PC-3 (cell line): ENCODE measurements around the gene AKR7A2. TPM values are rescaled to one million over a fixed set of nuclear protein-coding genes. Genes with fewer than 3 reads are reported as not detected.

ENCODE experiments used
- ATAC-seq: fragments of 200-7000 bp; cut with Tn5 transposase; 2 replicates; pipeline ENCODE4 v1.9.1; 2020; ENCODE audit warnings: mild to moderate bottlenecking, moderate library complexity
- BruUV-seq: library from RNA; stranded (reverse); fragments of 400-500 nt; replicated peaks from 2 replicates; lab custom pipeline; 2021; lab: Mats Ljungman, UMichigan
- CTCF ChIA-PET: fragments of 300-600 bp; sonication (Branson Sonifier 250); formaldehyde crosslinking; loops from one replicate; lab custom pipeline; 2022; ENCODE audit warnings: antibody characterized with exemption; lab: Charles Lee
- POLR2A ChIA-PET: fragments of 300-600 bp; sonication (Branson Sonifier 250); formaldehyde crosslinking; loops from one replicate; lab custom pipeline; 2022; ENCODE audit warnings: antibody characterized with exemption; ENCODE audit not compliant: unreplicated experiment; lab: Charles Lee
- DNase-seq: peaks from one replicate; pipeline ENCODE4 v3.0.0-alpha.2; 2015
- H2AFZ ChIP-seq: fragments of 300-600 bp; sonication (generic); 2 replicates; pipeline ENCODE4 v1.6.0; 2016; ENCODE audit warnings: antibody characterized with exemption, low read length
- H3F3A ChIP-seq: fragments of 300-600 bp; sonication (generic); one replicate; pipeline ENCODE4 v1.6.0; 2017; ENCODE audit warnings: antibody characterized with exemption, low read length, control low read depth, mild to moderate bottlenecking; ENCODE audit not compliant: unreplicated experiment
- H3K27ac ChIP-seq: fragments of 300-600 bp; sonication (generic); 2 replicates; pipeline ENCODE4 v1.5.1; 2016; ENCODE audit warnings: mild to moderate bottlenecking, low read length
- H3K27me3 ChIP-seq: fragments of 300-600 bp; sonication (generic); 2 replicates; pipeline ENCODE4 v1.6.1; 2016; ENCODE audit warnings: low read length, mixed read lengths
- H3K36me3 ChIP-seq: fragments of 300-600 bp; sonication (generic); 2 replicates; pipeline ENCODE4 v1.6.1; 2016; ENCODE audit warnings: low read depth, mixed run types, low read length, mixed read lengths
- H3K4me1 ChIP-seq: fragments of 300-600 bp; sonication (generic); 2 replicates; pipeline ENCODE4 v1.5.1; 2016; ENCODE audit warnings: low read length; ENCODE audit not compliant: insufficient read depth
- H3K4me2 ChIP-seq: fragments of 300-600 bp; sonication (generic); 2 replicates; pipeline ENCODE4 v1.6.0; 2016; ENCODE audit warnings: low read length
- H3K4me3 ChIP-seq: fragments of 300-600 bp; sonication (generic); 2 replicates; pipeline ENCODE4 v1.5.1; 2016; ENCODE audit warnings: mild to moderate bottlenecking, low read length, mixed read lengths
- H3K79me2 ChIP-seq: fragments of 300-600 bp; sonication (generic); 2 replicates; pipeline ENCODE4 v1.6.1; 2017; ENCODE audit warnings: low read length, mixed read lengths
- H3K9ac ChIP-seq: fragments of 300-600 bp; sonication (generic); 2 replicates; pipeline ENCODE4 v1.6.0; 2016; ENCODE audit warnings: mild to moderate bottlenecking, low read length
- H3K9me2 ChIP-seq: fragments of 300-600 bp; sonication (generic); replicated peaks from 2 replicates; pipeline ENCODE4 v1.6.1; 2016; ENCODE audit warnings: mixed run types, low read length, mixed read lengths
- H3K9me3 ChIP-seq: fragments of 300-600 bp; sonication (generic); 2 replicates; pipeline ENCODE4 v1.6.1; 2016; ENCODE audit warnings: low read length, mixed read lengths
- H4K20me1 ChIP-seq: fragments of 300-600 bp; sonication (generic); 2 replicates; pipeline ENCODE4 v1.6.1; 2016; ENCODE audit warnings: low read length, mixed read lengths
- CTCF ChIP-seq: fragments of 300-600 bp; sonication (generic); conservative IDR thresholded peaks from 2 replicates; pipeline ENCODE4 v1.5.1; 2017; ENCODE audit warnings: antibody characterized with exemption, low read depth, mild to moderate bottlenecking, low read length
- EZH2 ChIP-seq: fragments of 300-600 bp; sonication (generic); IDR thresholded peaks from one replicate; pipeline ENCODE4 v1.6.1; 2017; ENCODE audit warnings: antibody characterized with exemption, mild to moderate bottlenecking, low read length; ENCODE audit not compliant: unreplicated experiment
- EZH2phosphoT487 ChIP-seq: fragments of 300-600 bp; sonication (generic); IDR thresholded peaks from 2 replicates; pipeline ENCODE4 v1.6.1; 2018; ENCODE audit warnings: mild to moderate bottlenecking, antibody characterized with exemption, low read length, borderline replicate concordance
- intact Hi-C: fragments of 100-400 bp; cut with micrococcal nuclease; formaldehyde crosslinking; loops from 2 replicates; pipeline ENCODE4 v1.9.0; 2023
- total RNA-seq: library from RNA; depleted of rRNA; stranded (reverse); fragments of >200 nt; gene quantifications from 2 replicates; pipeline ENCODE4 v1.2.3, GENCODE V29; 2014

The AKR7A2 gene
- total RNA-seq, 1 experiment from 2014 or later, result 63.3 TPM

- Histone ChIP-seq H2AFZ (no peak overlapping the region), H3K4me3 (no peak overlapping the region), H3K4me2 (no peak overlapping the region), H3K9me3 (no peaks in the 10 kb centered on the region), H4K20me1 (peaks cover 13% of the 10 kb centered on the region; the same call in 1 of the 2 replicates), H3K79me2 (peaks cover 17% of the 10 kb centered on the region), H3K9ac (no peak overlapping the region), H3K27ac (no peak overlapping the region), H3K27me3 (no peaks in the 10 kb centered on the region), H3F3A (no peaks in the 10 kb centered on the region), H3K9me2 (no peaks in the 10 kb centered on the region), H3K4me1 (peaks cover 20% of the 10 kb centered on the region), H3K36me3 (peaks cover 16% of the 10 kb centered on the region; the same call in 1 of the 2 replicates)
- CTCF ChIA-PET, result no interaction called here
- POLR2A ChIA-PET, result no interaction called here
- BruUV-seq, result no TSS peak
- ATAC-seq, result no peak
- TF ChIP-seq EZH2phosphoT487 (no peak), EZH2 (no peak), CTCF (no peak)
- intact Hi-C loops, result no loop called here
- no peak for DNase-seq
Observed at GRCh38 chr1:19360432-19360831, 48.5 kb upstream of the AKR7A2 start.

- H3F3A ChIP-seq, result no peaks in the 10 kb centered on the region
- H3K36me3 ChIP-seq, result peaks cover 16% of the 10 kb centered on the region; the same call in 1 of the 2 replicates
- no peak overlapping the region for H3K4me3 ChIP-seq
- DNase-seq (no peak), ATAC-seq (no peak)
- CTCF ChIA-PET, result no interaction called here
- TF ChIP-seq EZH2 (no peak), CTCF (no peak), EZH2phosphoT487 (no peak)
- no TSS peak for BruUV-seq
- H3K27me3 ChIP-seq, result no peaks in the 10 kb centered on the region
- no peaks in the 10 kb centered on the region for H3K9me2 ChIP-seq
- H3K9me3 ChIP-seq, result no peaks in the 10 kb centered on the region
- peaks cover 20% of the 10 kb centered on the region for H3K4me1 ChIP-seq
- H3K27ac ChIP-seq, result no peak overlapping the region
- H3K79me2 ChIP-seq, result peaks cover 17% of the 10 kb centered on the region
- POLR2A ChIA-PET, result no interaction called here
- intact Hi-C loops, result no loop called here
- H3K9ac ChIP-seq, result no peak overlapping the region
- H2AFZ ChIP-seq, result no peak overlapping the region
- no peak overlapping the region for H3K4me2 ChIP-seq
- peaks cover 13% of the 10 kb centered on the region; the same call in 1 of the 2 replicates for H4K20me1 ChIP-seq
Observed at GRCh38 chr1:19360016-19360415, 48.1 kb upstream of the AKR7A2 start.

GRCh38 chr1:19359357-19359756, 47.4 kb upstream of the AKR7A2 start:
- H3K4me3 ChIP-seq, result no peak overlapping the region
- ChIA-PET CTCF (no interaction called here), POLR2A (no interaction called here)
- peaks cover 21% of the 10 kb centered on the region; the same call in 1 of the 2 replicates for H3K36me3 ChIP-seq
- peaks cover 17% of the 10 kb centered on the region for H3K79me2 ChIP-seq
- no peaks in the 10 kb centered on the region for H3K9me2 ChIP-seq
- no peaks in the 10 kb centered on the region for H3K9me3 ChIP-seq
- DNase-seq, result no peak
- no peak overlapping the region for H2AFZ ChIP-seq
- H3K27me3 ChIP-seq, result no peaks in the 10 kb centered on the region
- H3K4me1 ChIP-seq, result peaks cover 20% of the 10 kb centered on the region
- BruUV-seq, result no TSS peak
- no peak overlapping the region for H3K4me2 ChIP-seq
- no peak overlapping the region for H3K9ac ChIP-seq
- H3K27ac ChIP-seq, result no peak overlapping the region
- intact Hi-C loops, result no loop called here
- no peak for ATAC-seq
- TF ChIP-seq EZH2phosphoT487, result no peak
- no peak for TF ChIP-seq CTCF
- no peak for TF ChIP-seq EZH2
- H3F3A ChIP-seq, result no peaks in the 10 kb centered on the region
- H4K20me1 ChIP-seq, result peaks cover 13% of the 10 kb centered on the region; the same call in 1 of the 2 replicates
